GM21528 (cell line): Measurements from ENCODE around the gene TNIP1.

Source experiments
- ATAC-seq: cut with Tn5 transposase; IDR thresholded peaks from one replicate; pipeline ENCODE4 v1.9.1; 2021; ENCODE audit warnings: mild to moderate bottlenecking, moderate library complexity; ENCODE audit not compliant: unreplicated experiment, low FRiP score

TNIP1 gene

DNA sequence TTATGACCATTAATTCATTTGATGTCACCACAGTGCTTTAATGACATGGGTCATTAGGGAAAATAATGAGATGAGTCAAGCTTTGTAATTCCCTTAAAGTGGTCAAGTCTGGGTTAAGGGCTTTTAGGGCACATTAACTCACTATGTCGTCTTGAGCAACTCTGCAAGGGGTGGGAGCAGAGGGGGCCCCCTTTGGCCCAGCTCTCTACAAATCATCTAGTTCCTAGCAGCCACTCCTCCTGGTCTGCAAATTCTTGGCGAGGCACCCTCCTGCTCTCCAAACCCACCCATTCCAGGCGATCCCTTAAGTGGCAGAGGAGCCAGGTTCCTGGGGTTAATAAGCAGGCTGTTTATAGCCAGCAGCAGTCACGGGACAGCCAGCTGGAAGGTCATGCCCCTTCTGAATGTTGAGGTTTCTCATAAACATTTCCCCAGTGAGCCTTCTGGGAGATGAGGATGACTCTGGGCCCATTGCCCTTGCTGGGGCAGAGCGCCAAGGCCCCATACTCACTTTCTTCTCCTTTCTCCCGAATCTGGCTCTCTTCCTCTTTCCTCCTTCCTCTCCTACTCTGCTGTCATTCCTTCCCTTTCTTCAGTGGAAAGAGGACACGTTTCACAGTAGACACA, 74.8 kb downstream of the TNIP1 start:
- ATAC-seq, result no peak

GRCh38 chr5:151005187-151005949, 75.5 kb downstream of the TNIP1 start:
- ATAC-seq, result no peak

DNA sequence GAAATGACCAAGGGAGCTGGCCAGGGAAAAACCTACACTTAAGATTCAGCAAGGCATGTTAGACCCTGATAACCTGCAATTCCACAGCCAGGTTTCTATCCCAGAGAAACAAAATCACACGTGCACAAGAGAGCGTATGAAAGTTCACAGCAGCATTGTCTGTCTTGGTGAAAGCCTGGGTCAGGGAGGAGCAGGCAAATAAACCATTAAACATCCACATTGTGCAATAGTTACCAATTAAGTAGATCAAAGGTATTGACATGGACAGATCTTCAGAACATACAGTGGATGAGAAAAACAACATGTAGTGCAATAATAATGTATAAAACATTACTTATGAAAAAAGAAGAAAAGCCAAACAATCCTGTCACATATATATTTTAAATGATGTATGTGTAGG, 76.3 kb downstream of the TNIP1 start:
- no peak for ATAC-seq

- no peak for ATAC-seq
Measured at GRCh38 chr5:151003503-151003860, 77.4 kb downstream of the TNIP1 start.

DNA sequence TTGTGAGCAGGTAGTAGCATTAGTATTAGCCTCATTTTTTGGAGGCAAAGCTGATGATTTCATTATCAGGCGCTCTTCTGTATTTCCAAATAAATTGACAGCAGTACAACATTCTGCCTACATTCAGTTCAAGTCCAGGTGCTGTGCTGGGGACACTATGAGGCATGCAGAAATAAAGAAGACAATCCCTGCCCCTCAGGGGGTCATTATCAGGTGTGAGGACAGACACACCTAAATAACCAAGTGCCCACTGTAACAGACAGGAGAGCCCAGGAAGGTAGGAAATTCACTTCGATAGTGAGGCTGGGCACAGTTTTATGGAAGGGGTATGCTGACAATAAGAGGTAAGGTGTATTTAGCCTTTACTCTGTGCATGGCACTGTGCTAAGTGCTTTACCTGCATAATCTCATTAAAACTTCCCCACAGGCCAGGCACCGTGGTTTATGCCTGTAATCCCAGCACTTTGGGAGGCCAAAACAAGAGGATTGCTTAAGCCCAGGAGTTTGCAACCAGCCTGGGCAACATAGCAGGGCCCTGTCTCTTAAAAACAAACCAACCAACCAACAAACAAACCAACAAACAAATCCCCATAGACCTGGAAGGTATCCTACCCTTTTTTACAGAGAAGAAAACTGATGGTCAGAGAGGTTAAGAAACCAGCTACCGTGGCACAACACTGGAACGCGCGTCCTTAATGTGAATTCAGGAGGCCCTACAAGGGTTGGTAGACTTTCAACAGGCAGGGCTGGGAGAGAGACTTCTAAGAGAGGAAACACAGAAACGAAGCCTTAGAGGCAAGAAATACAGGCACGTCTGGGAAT, 77.9 kb downstream of the TNIP1 start:
- ATAC-seq, result no peak

DNA sequence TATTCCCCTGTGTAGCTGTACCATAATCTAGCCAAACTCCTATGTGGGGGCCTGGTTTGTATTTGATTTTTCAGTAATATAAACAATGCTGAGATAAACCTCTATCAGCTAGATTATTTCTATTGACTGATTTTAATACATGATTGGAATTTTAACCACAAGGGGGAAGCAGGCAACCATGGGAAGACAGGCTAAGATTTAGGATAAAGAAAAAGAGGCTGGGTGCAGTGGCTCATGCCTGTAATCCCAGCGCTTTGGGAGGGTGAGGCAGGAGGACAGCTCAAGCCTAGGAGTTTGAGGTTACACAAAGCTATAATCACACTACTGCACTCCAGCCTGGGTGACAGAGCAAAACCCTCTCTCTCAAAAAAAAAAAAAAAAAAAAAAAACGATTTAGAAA, 78.6 kb downstream of the TNIP1 start:
- no peak for ATAC-seq

GRCh38 chr5:151001436-151001835, 79.4 kb downstream of the TNIP1 start:
- ATAC-seq, result no peak

- ATAC-seq, result no peak
Measured at GRCh38 chr5:150999704-151000442, 81.0 kb downstream of the TNIP1 start.

GRCh38 chr5:150993826-150994412, 86.9 kb downstream of the TNIP1 start:
- ATAC-seq, result no peak

DNA sequence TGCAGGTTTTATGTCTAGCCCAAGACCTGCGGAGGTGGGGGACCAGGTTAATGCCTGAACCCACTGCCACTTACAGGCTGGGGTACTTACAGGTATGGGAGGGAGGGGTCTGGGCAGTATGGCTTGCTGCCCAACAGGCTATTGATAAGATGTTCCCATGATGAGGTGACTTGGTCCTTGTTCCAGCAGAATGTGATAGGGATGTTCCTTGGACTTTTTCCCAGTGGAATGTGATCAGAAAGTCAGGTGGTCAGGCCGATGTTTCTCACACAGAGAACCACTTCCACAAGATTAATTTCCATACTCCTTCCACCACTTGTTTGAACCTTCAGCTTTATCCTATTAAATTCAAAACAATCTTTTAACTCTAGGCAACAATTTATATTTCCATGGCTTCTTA, 87.4 kb downstream of the TNIP1 start:
- no peak for ATAC-seq

DNA sequence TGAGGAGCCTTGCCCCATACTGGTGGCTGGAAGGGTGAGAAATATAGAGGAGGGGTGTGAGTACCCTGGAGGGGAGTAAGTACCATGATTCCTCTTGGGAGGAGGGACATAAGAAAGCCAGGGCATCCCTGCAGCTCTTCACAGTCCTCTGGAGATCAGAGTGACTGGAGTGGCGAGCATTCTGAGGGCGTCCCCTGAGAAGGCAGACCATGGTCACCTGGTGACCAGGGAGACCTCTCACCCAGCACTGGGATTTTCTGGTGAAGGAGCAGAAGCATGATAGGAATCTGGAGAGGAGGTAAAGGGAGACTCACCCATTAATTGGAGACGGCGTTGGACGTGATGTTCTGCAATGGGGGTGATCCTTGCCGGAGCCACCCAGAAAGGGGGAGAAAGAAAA, 88.1 kb downstream of the TNIP1 start:
- ATAC-seq, result no peak

- ATAC-seq, result no peak
Measured at GRCh38 chr5:150989695-150990094, 91.1 kb downstream of the TNIP1 start.

DNA sequence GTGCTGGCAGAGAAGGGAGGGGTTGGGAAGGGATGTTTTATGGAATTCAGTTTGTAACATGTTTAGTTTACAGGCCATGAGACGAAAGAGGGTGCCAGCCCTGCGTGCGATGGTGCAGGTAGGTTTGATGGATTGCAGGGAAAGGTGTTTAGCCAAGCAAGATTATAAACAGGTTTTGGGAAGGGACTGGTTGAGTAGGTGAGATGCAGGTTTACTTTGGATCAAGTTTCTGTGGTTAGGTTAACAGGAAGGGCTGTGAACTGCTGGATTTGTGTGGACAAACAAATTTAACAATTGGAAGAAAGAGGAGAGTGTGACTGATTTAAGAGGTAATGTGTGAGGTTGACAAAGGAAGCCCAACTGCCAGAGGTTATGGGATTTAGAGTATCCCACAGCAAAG, 93.1 kb downstream of the TNIP1 start:
- no peak for ATAC-seq
